Measurements from ENCODE around the gene DLL3.

- TF ChIP-seq FOXA1 (IDR thresholded peaks at IDR 0.05), result no peak
- no peak for TF ChIP-seq LEF1 (IDR thresholded peaks at IDR 0.05; ENCODE audit: borderline replicate concordance)
These were observed 2.7 kb upstream of the DLL3 start for GRCh38 chr19:39496063-39496462.

All from HEK293T (cell line).